ENCODE results near the gene NAA20.
A peak's percentile ranks its signal among the peaks of the same experiment; 100 is the strongest.
"Not testable (repeated sequence)": the region's sequence is repeated elsewhere in the genome, so short reads cannot be mapped to it uniquely, and the experiment has no call there.

NAA20 gene

DNA sequence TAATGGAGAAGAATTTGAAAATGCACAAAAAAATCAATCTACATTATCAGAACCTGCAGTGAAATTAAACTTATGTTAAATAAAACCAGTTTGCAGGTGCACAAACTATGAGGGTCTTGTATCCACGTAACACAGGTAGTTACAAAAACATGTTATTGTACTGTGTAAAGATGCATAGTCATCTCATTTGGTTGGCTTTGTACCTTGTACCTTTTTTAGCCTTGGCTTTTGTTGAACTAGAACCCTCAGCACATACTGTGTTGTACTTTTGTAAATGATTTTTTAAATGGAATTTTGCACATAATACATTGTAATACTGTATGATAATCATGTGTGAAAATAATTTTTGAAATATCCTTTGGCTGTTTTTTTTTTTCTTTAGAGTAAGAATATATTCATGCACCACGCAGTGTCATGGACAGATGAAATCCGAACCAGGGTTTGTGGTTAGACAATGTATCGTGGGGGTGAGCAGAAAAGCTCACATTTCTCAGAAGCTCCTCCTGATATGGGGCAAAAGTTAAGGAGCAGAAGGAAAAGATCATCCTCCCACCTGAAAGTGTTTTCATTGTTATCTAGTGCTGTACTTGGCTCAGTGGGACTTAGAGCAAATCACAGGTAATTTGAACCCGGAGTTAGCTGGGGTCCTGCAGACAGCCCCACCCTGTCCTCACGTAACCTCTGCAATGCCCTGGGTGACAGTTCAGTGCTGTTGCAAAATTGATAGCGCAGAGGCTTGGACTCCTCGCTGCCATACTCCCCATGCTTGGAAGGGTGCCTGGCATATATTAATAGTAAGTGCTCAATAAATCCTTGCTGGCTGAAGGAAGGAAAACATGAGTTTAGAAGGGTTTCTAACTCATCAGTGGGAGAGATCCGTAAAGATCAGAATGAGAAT lies 14.8 kb upstream of the NAA20 start:
- Histone ChIP-seq H3K27ac (ENCODE audit: low read depth, low read length) (peak overlapping the region; percentile 85), H3K4me3 (ENCODE audit: low read depth, low read length) (peak overlapping the region; percentile 49), H3K36me3 (ENCODE audit: insufficient read depth, low read length) (peaks cover 27% of the 10 kb centered on the region), H3K79me2 (ENCODE audit: control insufficient read depth, insufficient read depth, low read length, unreplicated experiment) (peaks cover 9% of the 10 kb centered on the region), H2AFZ (ENCODE audit: low read length, unreplicated experiment) (no peak overlapping the region), H3K27me3 (ENCODE audit: insufficient read depth, low read length) (no peaks in the 10 kb centered on the region), H3K4me1 (ENCODE audit: control insufficient read depth, insufficient read depth, low read length, unreplicated experiment) (peaks cover 39% of the 10 kb centered on the region)

- Histone ChIP-seq H3K27me3 (ENCODE audit: insufficient read depth, low read length) (no peaks in the 10 kb centered on the region), H2AFZ (ENCODE audit: low read length, unreplicated experiment) (peak overlapping the region; percentile 10), H3K27ac (ENCODE audit: low read depth, low read length) (peak overlapping the region; percentile 85), H3K79me2 (ENCODE audit: control insufficient read depth, insufficient read depth, low read length, unreplicated experiment) (peaks cover 9% of the 10 kb centered on the region), H3K4me1 (ENCODE audit: control insufficient read depth, insufficient read depth, low read length, unreplicated experiment) (peaks cover 39% of the 10 kb centered on the region), H3K36me3 (ENCODE audit: insufficient read depth, low read length) (peaks cover 27% of the 10 kb centered on the region), H3K4me3 (ENCODE audit: low read depth, low read length) (peak overlapping the region; percentile 49)
Measured at GRCh38 chr20:20003031-20003954, 13.9 kb upstream of the NAA20 start.

DNA sequence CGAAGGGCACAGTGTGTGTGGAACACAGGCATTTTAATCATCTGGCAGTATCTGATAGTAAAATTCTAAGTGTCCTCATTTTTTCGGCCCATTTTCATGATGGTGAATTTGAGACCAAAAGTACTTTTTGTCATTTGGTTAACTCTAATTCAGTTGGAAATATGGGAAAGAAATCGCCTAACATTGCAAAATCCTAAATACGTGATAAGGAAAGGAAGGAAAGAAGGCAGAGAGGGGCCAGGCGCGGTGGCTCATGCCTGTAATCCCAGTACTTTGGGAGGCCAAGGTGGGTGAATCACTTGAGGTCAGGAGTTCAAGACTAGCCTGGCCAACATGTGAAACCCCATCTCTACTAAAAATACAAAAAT lies 13.2 kb upstream of the NAA20 start:
- Histone ChIP-seq H3K4me3 (ENCODE audit: low read depth, low read length) (peak overlapping the region; percentile 49), H2AFZ (ENCODE audit: low read length, unreplicated experiment) (peak overlapping the region; percentile 10), H3K27ac (ENCODE audit: low read depth, low read length) (peak overlapping the region; percentile 85), H3K36me3 (ENCODE audit: insufficient read depth, low read length) (peaks cover 27% of the 10 kb centered on the region), H3K4me1 (ENCODE audit: control insufficient read depth, insufficient read depth, low read length, unreplicated experiment) (peaks cover 39% of the 10 kb centered on the region)
- H3K79me2 ChIP-seq (ENCODE audit: control insufficient read depth, insufficient read depth, low read length, unreplicated experiment); H3K27me3 ChIP-seq (ENCODE audit: insufficient read depth, low read length): not testable (repeated sequence)

DNA sequence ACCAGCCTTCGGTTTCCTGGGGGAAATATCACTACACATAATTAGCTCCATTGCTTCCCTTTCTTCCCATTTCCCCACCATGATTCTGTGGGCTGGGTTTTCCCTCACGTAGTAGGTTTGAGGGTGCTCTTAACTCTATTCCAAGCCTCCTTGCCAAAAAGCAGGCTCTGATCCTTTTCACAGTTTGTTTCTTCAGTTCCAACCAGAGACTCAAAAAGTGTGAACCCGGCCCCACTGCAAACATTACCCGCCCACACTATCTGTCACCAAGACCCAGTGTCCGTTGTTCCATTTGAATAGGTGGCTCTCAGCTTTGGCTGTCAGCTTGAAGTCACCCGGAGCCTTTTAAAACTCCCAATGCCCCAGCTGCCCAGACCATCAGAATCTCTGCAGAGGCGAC lies 11.8 kb upstream of the NAA20 start:
- H3K4me3 ChIP-seq (ENCODE audit: low read depth, low read length) = no peak overlapping the region

GRCh38 chr20:20009784-20010253 lies 7.3 kb upstream of the NAA20 start:
- Histone ChIP-seq H3K4me1 (ENCODE audit: control insufficient read depth, insufficient read depth, low read length, unreplicated experiment) (peaks cover 9% of the 10 kb centered on the region), H3K27ac (ENCODE audit: low read depth, low read length) (no peak overlapping the region), H2AFZ (ENCODE audit: low read length, unreplicated experiment) (no peak overlapping the region), H3K27me3 (ENCODE audit: insufficient read depth, low read length) (no peaks in the 10 kb centered on the region), H3K4me3 (ENCODE audit: low read depth, low read length) (no peak overlapping the region), H3K79me2 (ENCODE audit: control insufficient read depth, insufficient read depth, low read length, unreplicated experiment) (no peaks in the 10 kb centered on the region), H3K36me3 (ENCODE audit: insufficient read depth, low read length) (no peaks in the 10 kb centered on the region)

More for the DNA sequence above, 11.8 kb upstream of the NAA20 start:
- H3K36me3 ChIP-seq (ENCODE audit: insufficient read depth, low read length) = peaks cover 15% of the 10 kb centered on the region
- H3K27ac ChIP-seq (ENCODE audit: low read depth, low read length) = no peak overlapping the region
- no peak overlapping the region for H2AFZ ChIP-seq (ENCODE audit: low read length, unreplicated experiment)
- no peaks in the 10 kb centered on the region for H3K27me3 ChIP-seq (ENCODE audit: insufficient read depth, low read length)
- H3K79me2 ChIP-seq (ENCODE audit: control insufficient read depth, insufficient read depth, low read length, unreplicated experiment) = peaks cover 7% of the 10 kb centered on the region
- peaks cover 44% of the 10 kb centered on the region for H3K4me1 ChIP-seq (ENCODE audit: control insufficient read depth, insufficient read depth, low read length, unreplicated experiment)

- Histone ChIP-seq H3K27ac (ENCODE audit: low read depth, low read length) (peak overlapping the region; percentile 18), H3K27me3 (ENCODE audit: insufficient read depth, low read length) (no peaks in the 10 kb centered on the region), H3K4me3 (ENCODE audit: low read depth, low read length) (peak overlapping the region; percentile 8; the same call in 1 of the 2 replicates), H3K4me1 (ENCODE audit: control insufficient read depth, insufficient read depth, low read length, unreplicated experiment) (peaks cover 9% of the 10 kb centered on the region), H3K36me3 (ENCODE audit: insufficient read depth, low read length) (no peaks in the 10 kb centered on the region), H3K79me2 (ENCODE audit: control insufficient read depth, insufficient read depth, low read length, unreplicated experiment) (no peaks in the 10 kb centered on the region), H2AFZ (ENCODE audit: low read length, unreplicated experiment) (peak overlapping the region; percentile 16)
Measured at GRCh38 chr20:20010639-20011500, 6.3 kb upstream of the NAA20 start.

DNA sequence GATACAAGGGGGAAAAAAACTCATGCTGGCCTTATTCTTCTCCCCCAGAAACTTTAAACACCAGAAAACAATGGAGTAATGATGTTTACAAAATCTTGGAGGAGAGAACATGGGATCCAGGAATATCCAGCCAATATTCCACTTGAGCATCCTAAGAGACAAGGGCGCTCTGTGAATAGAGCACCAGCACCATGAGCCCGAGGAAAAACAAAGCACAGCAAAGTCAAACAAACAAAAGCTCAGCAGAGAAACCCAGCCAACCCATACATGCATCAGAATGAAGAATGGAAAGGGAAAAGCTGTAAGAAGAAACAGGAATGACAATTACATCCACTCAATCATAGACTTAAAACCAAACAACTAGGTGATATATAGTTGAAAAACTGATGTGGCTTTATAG lies 4.6 kb upstream of the NAA20 start:
- H3K27ac ChIP-seq (ENCODE audit: low read depth, low read length) = no peak overlapping the region
- no peaks in the 10 kb centered on the region for H3K36me3 ChIP-seq (ENCODE audit: insufficient read depth, low read length)
- no peaks in the 10 kb centered on the region for H3K27me3 ChIP-seq (ENCODE audit: insufficient read depth, low read length)
- H3K79me2 ChIP-seq (ENCODE audit: control insufficient read depth, insufficient read depth, low read length, unreplicated experiment) = peaks cover 4% of the 10 kb centered on the region
- H3K4me3 ChIP-seq (ENCODE audit: low read depth, low read length) = no peak overlapping the region
- peaks cover 9% of the 10 kb centered on the region for H3K4me1 ChIP-seq (ENCODE audit: control insufficient read depth, insufficient read depth, low read length, unreplicated experiment)
- H2AFZ ChIP-seq (ENCODE audit: low read length, unreplicated experiment) = no peak overlapping the region

GRCh38 chr20:20014659-20015058 lies 2.5 kb upstream of the NAA20 start:
- H3K36me3 ChIP-seq (ENCODE audit: insufficient read depth, low read length) = no peaks in the 10 kb centered on the region
- no peak overlapping the region for H2AFZ ChIP-seq (ENCODE audit: low read length, unreplicated experiment)
- peaks cover 23% of the 10 kb centered on the region for H3K4me1 ChIP-seq (ENCODE audit: control insufficient read depth, insufficient read depth, low read length, unreplicated experiment)
- no peak overlapping the region for H3K4me3 ChIP-seq (ENCODE audit: low read depth, low read length)
- H3K27ac ChIP-seq (ENCODE audit: low read depth, low read length) = no peak overlapping the region
- H3K79me2 ChIP-seq (ENCODE audit: control insufficient read depth, insufficient read depth, low read length, unreplicated experiment) = peaks cover 26% of the 10 kb centered on the region
- H3K27me3 ChIP-seq (ENCODE audit: insufficient read depth, low read length) = no peaks in the 10 kb centered on the region

GRCh38 chr20:20017844-20018185 lies 653 bp downstream of the NAA20 start:
- Histone ChIP-seq H3K27ac (ENCODE audit: low read depth, low read length) (no peak overlapping the region; the same call in 1 of the 2 replicates), H3K4me3 (ENCODE audit: low read depth, low read length) (peak overlapping the region; percentile 96), H3K36me3 (ENCODE audit: insufficient read depth, low read length) (no peaks in the 10 kb centered on the region), H3K79me2 (ENCODE audit: control insufficient read depth, insufficient read depth, low read length, unreplicated experiment) (peaks cover 57% of the 10 kb centered on the region), H3K4me1 (ENCODE audit: control insufficient read depth, insufficient read depth, low read length, unreplicated experiment) (peaks cover 21% of the 10 kb centered on the region), H3K27me3 (ENCODE audit: insufficient read depth, low read length) (no peaks in the 10 kb centered on the region), H2AFZ (ENCODE audit: low read length, unreplicated experiment) (peak overlapping the region; percentile 67)

DNA sequence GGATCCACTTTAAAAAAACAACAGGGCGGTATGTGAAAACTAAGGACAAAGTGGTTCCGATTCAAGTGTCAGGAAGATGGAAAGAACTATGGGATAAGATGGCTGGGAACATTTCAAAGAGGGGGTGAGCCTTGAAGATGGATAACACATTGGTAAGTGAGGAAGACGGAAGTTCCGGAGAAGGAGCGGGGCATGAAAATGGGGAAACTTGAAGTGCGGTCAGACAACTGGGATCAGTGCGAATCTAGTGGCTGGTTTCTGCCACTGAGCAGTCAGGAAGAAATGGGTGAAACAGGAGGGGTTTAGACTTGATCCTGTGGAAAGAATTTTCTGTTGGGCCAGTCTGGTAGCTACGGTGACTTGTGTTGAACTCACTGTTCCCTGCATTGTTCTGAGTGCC lies 1.2 kb downstream of the NAA20 start:
- H3K36me3 ChIP-seq (ENCODE audit: insufficient read depth, low read length) = 0 out of 2 replicates have a peak, but pooled peaks cover 2% of the 10 kb centered on the region
- H2AFZ ChIP-seq (ENCODE audit: low read length, unreplicated experiment) = no peak overlapping the region
- peaks cover 62% of the 10 kb centered on the region for H3K79me2 ChIP-seq (ENCODE audit: control insufficient read depth, insufficient read depth, low read length, unreplicated experiment)
- peaks cover 21% of the 10 kb centered on the region for H3K4me1 ChIP-seq (ENCODE audit: control insufficient read depth, insufficient read depth, low read length, unreplicated experiment)
- H3K27me3 ChIP-seq (ENCODE audit: insufficient read depth, low read length) = no peaks in the 10 kb centered on the region
- H3K27ac ChIP-seq (ENCODE audit: low read depth, low read length) = no peak overlapping the region
- H3K4me3 ChIP-seq (ENCODE audit: low read depth, low read length) = peak overlapping the region; percentile 96
